Uterus (tissue), 2 donors: ENCODE results near the gene ULK4.
"Not testable (repeated sequence)": the region's sequence is repeated elsewhere in the genome, so short reads cannot be mapped to it uniquely, and the experiment has no call there.

Experiments used
- POLR2A ChIP-seq, 2 donors: fragments of 450-650 bp; IDR thresholded peaks; one replicate each; pipeline ENCODE4 v1.6.1; 2016; ENCODE audit warnings: antibody characterized with exemption in 2 of 2, mild to moderate bottlenecking in 1 of 2, moderate library complexity in 1 of 2
- TF ChIP-seq, protein P1 (sequence below), 4 experiments: fragments of 200-600 bp in 2 of 4; fragments of 450-650 bp in 2 of 4; sonication (generic) in 2 of 4; IDR thresholded peaks; one replicate each; pipeline ENCODE4 v1.5.1; 2016 to 2019; ENCODE audit warnings: antibody characterized with exemption in 4 of 4, mild to moderate bottlenecking in 2 of 4, moderate library complexity in 1 of 4

DNA sequence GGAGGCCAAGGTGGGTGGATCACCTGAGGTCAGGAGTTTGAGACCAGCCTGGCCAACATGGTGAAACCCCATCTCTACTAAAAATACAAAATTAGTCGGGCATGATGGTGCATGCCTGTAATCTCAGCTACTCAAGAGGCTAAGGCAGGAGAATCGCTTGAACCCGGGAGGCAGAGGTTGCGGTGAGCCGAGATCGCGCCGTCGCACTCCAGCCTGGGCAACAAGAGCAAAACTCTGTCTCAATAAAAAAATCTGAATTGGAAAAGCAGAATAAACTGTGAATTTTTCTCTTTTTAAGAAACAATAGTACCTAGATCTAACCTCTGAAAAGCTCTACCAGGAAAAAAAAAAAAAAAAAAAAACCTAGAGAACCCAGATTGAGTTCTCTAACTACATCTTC is 84.2 kb downstream of the ULK4 start:
- TF ChIP-seq, protein P1, sequence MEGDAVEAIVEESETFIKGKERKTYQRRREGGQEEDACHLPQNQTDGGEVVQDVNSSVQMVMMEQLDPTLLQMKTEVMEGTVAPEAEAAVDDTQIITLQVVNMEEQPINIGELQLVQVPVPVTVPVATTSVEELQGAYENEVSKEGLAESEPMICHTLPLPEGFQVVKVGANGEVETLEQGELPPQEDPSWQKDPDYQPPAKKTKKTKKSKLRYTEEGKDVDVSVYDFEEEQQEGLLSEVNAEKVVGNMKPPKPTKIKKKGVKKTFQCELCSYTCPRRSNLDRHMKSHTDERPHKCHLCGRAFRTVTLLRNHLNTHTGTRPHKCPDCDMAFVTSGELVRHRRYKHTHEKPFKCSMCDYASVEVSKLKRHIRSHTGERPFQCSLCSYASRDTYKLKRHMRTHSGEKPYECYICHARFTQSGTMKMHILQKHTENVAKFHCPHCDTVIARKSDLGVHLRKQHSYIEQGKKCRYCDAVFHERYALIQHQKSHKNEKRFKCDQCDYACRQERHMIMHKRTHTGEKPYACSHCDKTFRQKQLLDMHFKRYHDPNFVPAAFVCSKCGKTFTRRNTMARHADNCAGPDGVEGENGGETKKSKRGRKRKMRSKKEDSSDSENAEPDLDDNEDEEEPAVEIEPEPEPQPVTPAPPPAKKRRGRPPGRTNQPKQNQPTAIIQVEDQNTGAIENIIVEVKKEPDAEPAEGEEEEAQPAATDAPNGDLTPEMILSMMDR (IDR thresholded peaks at IDR 0.05), result not testable (repeated sequence)
- not testable (repeated sequence) for TF ChIP-seq POLR2A (IDR thresholded peaks at IDR 0.05)
